ENCODE data around the gene DPEP2. TPM values are rescaled to one million over a fixed set of nuclear protein-coding genes. Genes with fewer than 3 reads are reported as not detected.

Gene DPEP2
- total RNA-seq, 1 experiment from 2014 or later, result not detected

GRCh38 chr16:68037841-68038597 lies 38.7 kb upstream of the DPEP2 start:
- H3K9me3 ChIP-seq (ENCODE audit: control insufficient read depth in 1 of 2, insufficient read depth in 1 of 2, low read depth in 1 of 2, low read length in 2 of 2), result no peaks in the 10 kb centered on the region
- RAD21 ChIA-PET (ENCODE audit: low non-redundant PET in 1 of 2, low total read pairs in 2 of 2, uncharacterized antibody in 2 of 2, unreplicated experiment in 2 of 2), result no interaction called here
- no peak for DNase-seq (ENCODE audit: low read depth, low spot score)
- no TSS peak for BruUV-seq (replicated peaks)
- 0 out of 2 replicates have a peak, but pooled peaks cover 5% of the 10 kb centered on the region for H3K79me2 ChIP-seq (ENCODE audit: insufficient read depth, low read length)
- CTCF ChIA-PET, result interaction anchor here (1.3 kb wide), 1 partner anchor 9 kb away, joined by 3 read pairs; no protein-coding TSS in a partner anchor
- no peaks in the 10 kb centered on the region for H4K20me1 ChIP-seq (ENCODE audit: insufficient read depth)
- ATAC-seq, result no peak
- intact Hi-C loops (cut with micrococcal nuclease), result no loop called here
- POLR2A ChIA-PET, result no interaction called here
- no peak overlapping the region for H3K27ac ChIP-seq (ENCODE audit: low read depth, low read length)
- H3K4me2 ChIP-seq (ENCODE audit: low read length), result no peak overlapping the region
- H3K27me3 ChIP-seq (ENCODE audit: insufficient read depth, low read length), result no peaks in the 10 kb centered on the region
- H3K9me2 ChIP-seq (ENCODE audit: insufficient read depth), result no peaks in the 10 kb centered on the region
- H2AFZ ChIP-seq (ENCODE audit: low read depth, low read length, poor library complexity, severe bottlenecking), result no peak overlapping the region
- H3K36me3 ChIP-seq (ENCODE audit: control insufficient read depth in 1 of 2, insufficient read depth in 2 of 2, low read length in 2 of 2), result peaks cover 2 to 9% of the 10 kb centered on the region in 2 experiments; a peak in 1 of 4 replicates
- TF ChIP-seq SRF (IDR thresholded peaks at IDR 0.05; ENCODE audit: low read depth) (no peak), EGR1 (IDR thresholded peaks at IDR 0.05; ENCODE audit: low read depth) (no peak), ZFX (IDR thresholded peaks at IDR 0.05) (no peak), ZNF274 (IDR thresholded peaks at IDR 0.05; ENCODE audit: low read depth, low read length) (no peak), CEBPB (IDR thresholded peaks at IDR 0.05; ENCODE audit: low read depth) (no peak), ELF1 (IDR thresholded peaks at IDR 0.05; ENCODE audit: borderline replicate concordance, low read depth) (no peak)
- H3K4me1 ChIP-seq (ENCODE audit: control insufficient read depth in 1 of 2, insufficient read depth in 2 of 2, low read length in 2 of 2), result peaks cover 4 to 7% of the 10 kb centered on the region in 2 experiments; a peak in 2 of 4 replicates
- no peak overlapping the region for H3K4me3 ChIP-seq (replicated peaks in 1 of 2; ENCODE audit: low read depth in 1 of 2, low read length in 2 of 2)
- no peak overlapping the region for H3K9ac ChIP-seq (ENCODE audit: low read length)

- intact Hi-C loops (cut with micrococcal nuclease), result no loop called here
- Histone ChIP-seq H3K27ac (ENCODE audit: low read depth, low read length) (no peak overlapping the region), H3K27me3 (ENCODE audit: insufficient read depth, low read length) (no peaks in the 10 kb centered on the region), H3K4me3 (replicated peaks in 1 of 2; ENCODE audit: low read depth in 1 of 2, low read length in 2 of 2) (no peak overlapping the region), H4K20me1 (ENCODE audit: insufficient read depth) (no peaks in the 10 kb centered on the region), H3K36me3 (ENCODE audit: control insufficient read depth in 1 of 2, insufficient read depth in 2 of 2, low read length in 2 of 2) (peaks cover 0 to 2% of the 10 kb centered on the region in 2 experiments; a peak in 1 of 4 replicates), H3K79me2 (ENCODE audit: insufficient read depth, low read length) (no peaks in the 10 kb centered on the region), H3K9me3 (ENCODE audit: control insufficient read depth in 1 of 2, insufficient read depth in 1 of 2, low read depth in 1 of 2, low read length in 2 of 2) (no peaks in the 10 kb centered on the region), H3K9ac (ENCODE audit: low read length) (no peak overlapping the region), H2AFZ (ENCODE audit: low read depth, low read length, poor library complexity, severe bottlenecking) (no peak overlapping the region), H3K9me2 (ENCODE audit: insufficient read depth) (no peaks in the 10 kb centered on the region), H3K4me2 (ENCODE audit: low read length) (no peak overlapping the region), H3K4me1 (ENCODE audit: control insufficient read depth in 1 of 2, insufficient read depth in 2 of 2, low read length in 2 of 2) (peaks cover 11 to 31% of the 10 kb centered on the region in 2 experiments)
- DNase-seq (ENCODE audit: low read depth, low spot score) (no peak), ATAC-seq (no peak)
- ChIA-PET POLR2A (no interaction called here), RAD21 (ENCODE audit: low non-redundant PET in 1 of 2, low total read pairs in 2 of 2, uncharacterized antibody in 2 of 2, unreplicated experiment in 2 of 2) (no interaction called here), CTCF (no interaction called here)
- TF ChIP-seq JUND (IDR thresholded peaks at IDR 0.05), result no peak
- no peak for TF ChIP-seq CEBPB (IDR thresholded peaks at IDR 0.05; ENCODE audit: low read depth)
- no peak for TF ChIP-seq MAX (IDR thresholded peaks at IDR 0.05)
- BruUV-seq (replicated peaks), result no TSS peak
Measured at GRCh38 chr16:68035227-68035626, 35.9 kb upstream of the DPEP2 start.
